Measurements from ENCODE around the gene MRTFB. TPM values are rescaled to one million over a fixed set of nuclear protein-coding genes. Genes with fewer than 3 reads are reported as not detected.

MRTFB gene
- total and polyA plus RNA-seq, 8 donors = 4.3 to 81.6 (median 22.4) TPM

GRCh38 chr16:14263769-14264168, 192.7 kb downstream of the MRTFB start:
- intact Hi-C loops (cut with DNase I; ENCODE audit: low total_unique reads) = no loop called here
- Histone ChIP-seq H3K9me3 (no peaks in the 10 kb centered on the region), H3K27me3 (no peaks in the 10 kb centered on the region), H3K36me3 (peaks cover 54 to 95% (median 89%) of the 10 kb centered on the region in 4 donors), H3K4me1 (no peaks in the 10 kb centered on the region), H3K27ac (no peak overlapping the region), H3K4me3 (no peak overlapping the region)
- TF ChIP-seq CTCF (IDR thresholded peaks at IDR 0.05) (no peak), EP300 (IDR thresholded peaks at IDR 0.05) (no peak), POLR2A (IDR thresholded peaks at IDR 0.05) (no peak), POLR2AphosphoS5 (IDR thresholded peaks at IDR 0.05) (no peak)
- DNase-seq = no peak
- 95 to 98% (median 96%) methylated on average over 8 of the region's 8 CpGs for WGBS, 5 donors

- DNase-seq = no peak
- intact Hi-C loops (cut with DNase I; ENCODE audit: low total_unique reads) = no loop called here
- Histone ChIP-seq H3K4me3 (no peak overlapping the region), H3K27ac (no peak overlapping the region), H3K27me3 (no peaks in the 10 kb centered on the region), H3K36me3 (peaks cover 49 to 89% (median 85%) of the 10 kb centered on the region in 4 donors), H3K4me1 (no peaks in the 10 kb centered on the region), H3K9me3 (peaks cover 0 to 2% (median 0%) of the 10 kb centered on the region in 4 donors)
- 92 to 97% (median 95%) methylated on average over 3 of the region's 3 CpGs for WGBS, 5 donors
- TF ChIP-seq POLR2AphosphoS5 (IDR thresholded peaks at IDR 0.05) (no peak), CTCF (IDR thresholded peaks at IDR 0.05) (no peak), POLR2A (IDR thresholded peaks at IDR 0.05) (no peak), EP300 (IDR thresholded peaks at IDR 0.05) (no peak)
These were observed 193.3 kb downstream of the MRTFB start for GRCh38 chr16:14264327-14264943.

- intact Hi-C loops (cut with DNase I; ENCODE audit: low total_unique reads) = no loop called here
- DNase-seq = no peak
- H3K4me1 ChIP-seq = no peaks in the 10 kb centered on the region
- no peak for TF ChIP-seq POLR2A (IDR thresholded peaks at IDR 0.05)
- no peak for TF ChIP-seq EP300 (IDR thresholded peaks at IDR 0.05)
- no peak for TF ChIP-seq POLR2AphosphoS5 (IDR thresholded peaks at IDR 0.05)
- no peak for TF ChIP-seq CTCF (IDR thresholded peaks at IDR 0.05)
- 96 to 99% (median 98%) methylated on average over 7 of the region's 7 CpGs for WGBS, 5 donors
- H3K27me3 ChIP-seq = no peaks in the 10 kb centered on the region
- H3K36me3 ChIP-seq = peaks cover 22 to 52% (median 49%) of the 10 kb centered on the region in 4 donors
- no peak overlapping the region for H3K4me3 ChIP-seq
- peaks cover 0 to 12% (median 4%) of the 10 kb centered on the region in 4 donors for H3K9me3 ChIP-seq
- no peak overlapping the region for H3K27ac ChIP-seq
These were observed 197.0 kb downstream of the MRTFB start for GRCh38 chr16:14268073-14268472.

GRCh38 chr16:14275934-14276333, 204.8 kb downstream of the MRTFB start:
- Histone ChIP-seq H3K36me3 (no peaks in the 10 kb centered on the region), H3K27me3 (no peaks in the 10 kb centered on the region), H3K4me1 (peaks cover 0 to 3% (median 0%) of the 10 kb centered on the region in 4 donors), H3K4me3 (no peak overlapping the region), H3K27ac (no peak overlapping the region), H3K9me3 (peaks cover 0 to 3% (median 0%) of the 10 kb centered on the region in 4 donors)
- no peak for DNase-seq
- TF ChIP-seq CTCF (IDR thresholded peaks at IDR 0.05) = no peak
- no peak for TF ChIP-seq EP300 (IDR thresholded peaks at IDR 0.05)
- intact Hi-C loops (cut with DNase I; ENCODE audit: low total_unique reads) = no loop called here
- 92 to 100% (median 98%) methylated on average over 2 to 3 of the region's 3 CpGs for WGBS, 5 donors

Measured in stomach (tissue), 9 donors.